HG03135 (cell line): ENCODE data around the gene SRSF8.
"Not testable (repeated sequence)": the region's sequence is repeated elsewhere in the genome, so short reads cannot be mapped to it uniquely, and the experiment has no call there.

ENCODE experiments used
- ATAC-seq: cut with Tn5 transposase; IDR thresholded peaks from one replicate; pipeline ENCODE4 v1.9.1; 2021; ENCODE audit warnings: mild to moderate bottlenecking, moderate library complexity; ENCODE audit not compliant: unreplicated experiment

Gene SRSF8

GRCh38 chr11:95066716-95067038, at the start of gene SRSF8:
SRSF8 (plus strand) TSS chr11:95066919; CDS start chr11:95067227, 308 bp downstream.
- ATAC-seq, result peak; percentile 34

- not testable (repeated sequence) for ATAC-seq
These were observed 45.3 kb upstream of the SRSF8 start for GRCh38 chr11:95021468-95021867.

GRCh38 chr11:95024958-95025357, 41.8 kb upstream of the SRSF8 start, which contains the start of gene KDM4E:
KDM4E (plus strand) TSS chr11:95025258; CDS start chr11:95025558, 300 bp downstream.
- ATAC-seq, result no peak

- ATAC-seq, result not testable (repeated sequence)
These were observed 41.1 kb upstream of the SRSF8 start for GRCh38 chr11:95025594-95025993.

GRCh38 chr11:95028357-95028756, 38.4 kb upstream of the SRSF8 start:
- no peak for ATAC-seq

- ATAC-seq, result no peak
These were observed 33.7 kb upstream of the SRSF8 start for GRCh38 chr11:95033051-95033450.

GRCh38 chr11:95035316-95035715, 31.4 kb upstream of the SRSF8 start:
- ATAC-seq, result no peak

GRCh38 chr11:95037356-95038035, 29.2 kb upstream of the SRSF8 start:
- not testable (repeated sequence) for ATAC-seq

GRCh38 chr11:95042239-95042638, 24.5 kb upstream of the SRSF8 start:
- no peak for ATAC-seq

- no peak for ATAC-seq
These were observed 23.8 kb upstream of the SRSF8 start for GRCh38 chr11:95042906-95043305.

- no peak for ATAC-seq
These were observed 22.7 kb upstream of the SRSF8 start for GRCh38 chr11:95044010-95044409.

GRCh38 chr11:95045812-95046211, 20.9 kb upstream of the SRSF8 start:
- ATAC-seq, result no peak

GRCh38 chr11:95049122-95049521, 17.6 kb upstream of the SRSF8 start, which contains the start of gene KDM4F:
KDM4F (plus strand) TSS chr11:95049422.
- ATAC-seq, result not testable (repeated sequence)

GRCh38 chr11:95050595-95051202, 16.0 kb upstream of the SRSF8 start:
- no peak for ATAC-seq

- ATAC-seq, result no peak
These were observed 12.4 kb upstream of the SRSF8 start for GRCh38 chr11:95054356-95054755.

GRCh38 chr11:95055283-95055897, 11.3 kb upstream of the SRSF8 start:
- ATAC-seq, result peak; percentile 95

GRCh38 chr11:95057959-95058358, 8.8 kb upstream of the SRSF8 start:
- no peak for ATAC-seq

- ATAC-seq, result no peak
These were observed 8.1 kb upstream of the SRSF8 start for GRCh38 chr11:95058621-95059020.

GRCh38 chr11:95059046-95059445, 7.7 kb upstream of the SRSF8 start:
- ATAC-seq, result no peak

GRCh38 chr11:95065336-95065735, 1.4 kb upstream of the SRSF8 start:
- ATAC-seq, result no peak

- peak; percentile 68 for ATAC-seq
These were observed 521 bp downstream of the SRSF8 start for GRCh38 chr11:95067039-95067840.
